Loucy (cell line): ENCODE results near the gene ARL11.

ENCODE experiments used
- H2AFZ ChIP-seq: fragments of 200-600 bp; sonication (generic); 2 replicates; pipeline ENCODE4 v1.6.0; 2016; ENCODE audit warnings: antibody characterized with exemption, mild to moderate bottlenecking, low read length, moderate library complexity
- H3F3A ChIP-seq: fragments of 200-600 bp; 2 replicates; pipeline ENCODE4 v1.6.0; 2016; ENCODE audit warnings: antibody characterized with exemption, low read depth, mild to moderate bottlenecking
- H3K27me3 ChIP-seq: fragments of 200-600 bp; sonication (generic); 2 replicates; pipeline ENCODE4 v1.6.1; 2014; ENCODE audit warnings: low read length, mild to moderate bottlenecking; ENCODE audit not compliant: insufficient read depth, poor library complexity, severe bottlenecking
- H3K36me3 ChIP-seq: fragments of 200-600 bp; sonication (generic); 2 replicates; pipeline ENCODE4 v1.6.1; 2016; ENCODE audit warnings: low read length; ENCODE audit not compliant: insufficient read depth
- H3K4me1 ChIP-seq: fragments of 200-600 bp; sonication (generic); 2 replicates; pipeline ENCODE4 v1.5.1; 2014; ENCODE audit warnings: low read length, mild to moderate bottlenecking; ENCODE audit not compliant: insufficient read depth, poor library complexity, severe bottlenecking
- H3K4me2 ChIP-seq: fragments of 200-600 bp; sonication (generic); 2 replicates; pipeline ENCODE4 v1.6.0; 2014; ENCODE audit warnings: antibody characterized with exemption, low read length, low read depth, mild to moderate bottlenecking; ENCODE audit not compliant: poor library complexity, severe bottlenecking
- H3K4me3 ChIP-seq: fragments of 200-600 bp; sonication (generic); 2 replicates; pipeline ENCODE4 v1.5.1; 2014; ENCODE audit warnings: low read length, mild to moderate bottlenecking, mixed read lengths; ENCODE audit not compliant: poor library complexity, severe bottlenecking
- H3K79me2 ChIP-seq: fragments of 200-600 bp; sonication (generic); 2 replicates; pipeline ENCODE4 v1.6.1; 2014; ENCODE audit warnings: low read length; ENCODE audit not compliant: insufficient read depth
- H3K9ac ChIP-seq: fragments of 200-600 bp; sonication (generic); 2 replicates; pipeline ENCODE4 v1.6.0; 2014; ENCODE audit warnings: mild to moderate bottlenecking, low read depth, low read length, moderate library complexity; ENCODE audit not compliant: poor library complexity, severe bottlenecking
- H3K9me2 ChIP-seq: fragments of 200-600 bp; sonication (generic); replicated peaks from 2 replicates; pipeline ENCODE4 v1.6.1; 2016; ENCODE audit warnings: low read depth, low read length, mixed read lengths
- H3K9me3 ChIP-seq: fragments of 200-600 bp; sonication (generic); 2 replicates; pipeline ENCODE4 v1.6.1; 2014; ENCODE audit warnings: mild to moderate bottlenecking, antibody characterized with exemption, low read length, low read depth; ENCODE audit not compliant: insufficient read depth
- H4K20me1 ChIP-seq: fragments of 200-600 bp; sonication (generic); 2 replicates; pipeline ENCODE4 v1.6.0; 2014; ENCODE audit warnings: antibody characterized with exemption, low read length, mild to moderate bottlenecking; ENCODE audit not compliant: insufficient read depth, poor library complexity, severe bottlenecking
- CTCF ChIP-seq: fragments of 200-600 bp; sonication (generic); conservative IDR thresholded peaks from 2 replicates; pipeline ENCODE4 v1.5.1; 2014; ENCODE audit warnings: mild to moderate bottlenecking, antibody characterized with exemption, low read length
- EZH2phosphoT487 ChIP-seq: fragments of 200-600 bp; IDR thresholded peaks from 2 replicates; pipeline ENCODE4 v1.6.1; 2018; ENCODE audit warnings: antibody characterized with exemption, mild to moderate bottlenecking, moderate library complexity, borderline replicate concordance

Gene ARL11

GRCh38 chr13:49667773-49668172, 39.5 kb downstream of the ARL11 start:
- Histone ChIP-seq H3F3A (no peaks in the 10 kb centered on the region), H3K9ac (no peak overlapping the region), H3K4me2 (no peak overlapping the region), H3K36me3 (peaks cover 26% of the 10 kb centered on the region; the same call in 1 of the 2 replicates), H3K27me3 (no peaks in the 10 kb centered on the region), H3K9me3 (no peaks in the 10 kb centered on the region), H3K4me1 (no peaks in the 10 kb centered on the region), H4K20me1 (peaks cover 19% of the 10 kb centered on the region), H3K79me2 (no peaks in the 10 kb centered on the region; the same call in 1 of the 2 replicates), H3K9me2 (no peaks in the 10 kb centered on the region), H3K4me3 (no peak overlapping the region), H2AFZ (no peak overlapping the region)
- TF ChIP-seq EZH2phosphoT487 (no peak), CTCF (no peak)

GRCh38 chr13:49669735-49670309, 41.5 kb downstream of the ARL11 start:
- Histone ChIP-seq H4K20me1 (peaks cover 19% of the 10 kb centered on the region), H3K79me2 (peaks cover 10% of the 10 kb centered on the region; the same call in 1 of the 2 replicates), H3K9me2 (no peaks in the 10 kb centered on the region), H3K9ac (no peak overlapping the region), H3K4me3 (no peak overlapping the region), H3F3A (no peaks in the 10 kb centered on the region), H3K4me2 (no peak overlapping the region), H3K4me1 (no peaks in the 10 kb centered on the region), H3K36me3 (peaks cover 26% of the 10 kb centered on the region; the same call in 1 of the 2 replicates), H2AFZ (no peak overlapping the region), H3K27me3 (no peaks in the 10 kb centered on the region), H3K9me3 (no peaks in the 10 kb centered on the region)
- TF ChIP-seq CTCF (peak; percentile 78), EZH2phosphoT487 (no peak)

GRCh38 chr13:49670828-49671227, 42.5 kb downstream of the ARL11 start:
- Histone ChIP-seq H3K4me2 (no peak overlapping the region), H3K9me3 (no peaks in the 10 kb centered on the region), H3K27me3 (no peaks in the 10 kb centered on the region), H3K9me2 (no peaks in the 10 kb centered on the region), H3K36me3 (peaks cover 27% of the 10 kb centered on the region; the same call in 1 of the 2 replicates), H3K79me2 (peaks cover 19% of the 10 kb centered on the region), H3K4me1 (no peaks in the 10 kb centered on the region), H3K4me3 (no peak overlapping the region), H4K20me1 (peaks cover 19% of the 10 kb centered on the region), H3K9ac (no peak overlapping the region), H3F3A (no peaks in the 10 kb centered on the region), H2AFZ (no peak overlapping the region)
- no peak for TF ChIP-seq CTCF
- TF ChIP-seq EZH2phosphoT487: no peak
